A673 (cell line): ENCODE results near the gene AKAP3. TPM values are rescaled to one million over a fixed set of nuclear protein-coding genes. Genes with fewer than 3 reads are reported as not detected.

Source experiments
- BruUV-seq: library from RNA; stranded (reverse); fragments of 400-500 nt; replicated peaks from 2 replicates; lab custom pipeline; 2021; lab: Mats Ljungman, UMichigan
- CTCF ChIA-PET: fragments of 300-600 bp; sonication (Branson Sonifier 250); formaldehyde crosslinking; loops from one replicate; lab custom pipeline; 2022; ENCODE audit warnings: antibody characterized with exemption; lab: Charles Lee
- POLR2A ChIA-PET: fragments of 300-600 bp; sonication (Branson Sonifier 250); formaldehyde crosslinking; loops from one replicate; lab custom pipeline; 2022; ENCODE audit warnings: antibody characterized with exemption; ENCODE audit not compliant: low non-redundant PET; lab: Charles Lee
- DNase-seq: peaks from one replicate; pipeline ENCODE4 v3.0.0-alpha.2; 2015; ENCODE audit warnings: low spot score
- H3K27ac ChIP-seq: fragments of 200-600 bp; sonication (generic); 2 replicates; pipeline ENCODE4 v1.5.1; 2016; ENCODE audit warnings: mixed run types, low read depth, mild to moderate bottlenecking, mixed read lengths, antibody characterized with exemption, low read length; ENCODE audit not compliant: poor library complexity, severe bottlenecking
- H3K27me3 ChIP-seq: fragments of 200-600 bp; sonication (generic); replicated peaks from 2 replicates; pipeline ENCODE4 v1.6.1; 2017; ENCODE audit warnings: mixed run types, low read depth, mild to moderate bottlenecking, mixed read lengths, antibody characterized with exemption, low read length; ENCODE audit not compliant: insufficient read depth, poor library complexity
- H3K36me3 ChIP-seq: fragments of 200-600 bp; sonication (generic); 2 replicates; pipeline ENCODE4 v1.6.1; 2016; ENCODE audit warnings: mixed run types, mild to moderate bottlenecking, mixed read lengths, antibody characterized with exemption, low read length; ENCODE audit not compliant: insufficient read depth, poor library complexity, severe bottlenecking
- H3K4me1 ChIP-seq: fragments of 200-600 bp; sonication (generic); 2 replicates; pipeline ENCODE4 v1.6.1; 2017; ENCODE audit warnings: mixed run types, mild to moderate bottlenecking, mixed read lengths, antibody characterized with exemption, low read length; ENCODE audit not compliant: insufficient read depth, poor library complexity, severe bottlenecking
- H3K4me3 ChIP-seq: fragments of 200-600 bp; sonication (generic); 2 replicates; pipeline ENCODE4 v1.5.1; 2016; ENCODE audit warnings: low read depth, mixed run types, mild to moderate bottlenecking, mixed read lengths, low read length; ENCODE audit not compliant: poor library complexity, severe bottlenecking
- H3K9me3 ChIP-seq: fragments of 200-600 bp; sonication (generic); 2 replicates; pipeline ENCODE4 v1.6.1; 2016; ENCODE audit warnings: mixed run types, low read depth, mild to moderate bottlenecking, mixed read lengths, antibody characterized with exemption, low read length; ENCODE audit not compliant: poor library complexity, severe bottlenecking
- EZH2 ChIP-seq: fragments of 200-600 bp; sonication (generic); IDR thresholded peaks from 2 replicates; pipeline ENCODE4 v1.6.1; 2017; ENCODE audit warnings: borderline replicate concordance, low read depth, mild to moderate bottlenecking, mixed read lengths, antibody characterized with exemption, low read length; ENCODE audit not compliant: poor library complexity, severe bottlenecking
- intact Hi-C: fragments of 100-400 bp; cut with micrococcal nuclease; formaldehyde crosslinking; loops from one replicate; pipeline ENCODE4 v1.10.0; 2022; ENCODE audit not compliant: unreplicated experiment
- total RNA-seq: library from RNA; stranded (reverse); gene quantifications from 2 replicates; pipeline ENCODE4 v1.2.3, GENCODE V29; 2021
- TF ChIP-seq, protein P1 (sequence below): fragments of 300-800, 200-600 bp; sonication (generic); conservative IDR thresholded peaks from 2 replicates; pipeline ENCODE4 v1.5.1; 2017; ENCODE audit warnings: low read depth, mild to moderate bottlenecking, antibody characterized with exemption, low read length, moderate library complexity, mixed read lengths

AKAP3 gene
- total RNA-seq, 1 experiment from 2014 or later, result 1.7 TPM

DNA sequence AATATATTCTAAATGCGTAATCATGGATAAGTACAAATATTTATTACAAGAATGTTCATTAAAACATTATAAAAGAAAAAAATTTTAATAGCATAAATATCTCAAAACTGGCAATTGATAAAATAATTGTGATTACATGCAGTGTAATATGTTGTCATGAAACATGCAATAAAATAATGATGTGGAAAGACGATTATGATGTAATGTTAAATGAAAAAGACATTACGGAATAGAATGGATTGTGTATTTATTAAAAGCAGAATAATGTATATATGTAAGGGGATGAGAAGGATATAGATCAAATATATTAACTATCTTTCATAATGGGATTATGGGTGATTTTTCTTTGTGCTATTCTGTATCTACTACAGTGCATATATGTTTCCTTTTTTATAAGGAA lies 32.9 kb upstream of the AKAP3 start:
- CTCF ChIA-PET, result no interaction called here
- intact Hi-C loops, result no loop called here
- BruUV-seq, result no TSS peak

DNA sequence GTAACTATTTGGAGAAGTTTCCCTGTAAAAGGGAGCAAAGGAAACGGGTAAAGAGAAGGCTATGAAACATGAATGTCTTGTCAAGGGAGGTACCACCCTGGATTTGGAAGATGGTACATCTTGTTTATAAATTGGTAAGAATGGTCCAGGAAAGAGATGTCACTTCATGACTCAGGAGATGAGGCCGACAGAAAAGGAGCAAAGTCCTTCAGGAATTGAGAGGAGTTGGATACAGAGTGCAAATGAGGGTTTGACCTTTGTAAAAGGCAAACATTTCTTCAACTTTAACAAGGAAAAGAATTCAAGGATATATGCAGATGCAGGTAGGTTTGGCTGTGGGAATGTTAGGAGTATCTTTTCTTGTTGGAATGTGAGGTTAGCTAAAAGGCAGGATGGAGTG lies 30.9 kb upstream of the AKAP3 start:
- POLR2A ChIA-PET, result no interaction called here
- intact Hi-C loops, result no loop called here
- H3K27ac ChIP-seq, result no peak overlapping the region
- no peak overlapping the region for H3K4me3 ChIP-seq
- CTCF ChIA-PET, result no interaction called here
- peaks cover 16% of the 10 kb centered on the region for H3K36me3 ChIP-seq
- BruUV-seq, result no TSS peak
- DNase-seq, result no peak
- H3K4me1 ChIP-seq, result no peaks in the 10 kb centered on the region
- no peaks in the 10 kb centered on the region for H3K9me3 ChIP-seq
- TF ChIP-seq, protein P1, sequence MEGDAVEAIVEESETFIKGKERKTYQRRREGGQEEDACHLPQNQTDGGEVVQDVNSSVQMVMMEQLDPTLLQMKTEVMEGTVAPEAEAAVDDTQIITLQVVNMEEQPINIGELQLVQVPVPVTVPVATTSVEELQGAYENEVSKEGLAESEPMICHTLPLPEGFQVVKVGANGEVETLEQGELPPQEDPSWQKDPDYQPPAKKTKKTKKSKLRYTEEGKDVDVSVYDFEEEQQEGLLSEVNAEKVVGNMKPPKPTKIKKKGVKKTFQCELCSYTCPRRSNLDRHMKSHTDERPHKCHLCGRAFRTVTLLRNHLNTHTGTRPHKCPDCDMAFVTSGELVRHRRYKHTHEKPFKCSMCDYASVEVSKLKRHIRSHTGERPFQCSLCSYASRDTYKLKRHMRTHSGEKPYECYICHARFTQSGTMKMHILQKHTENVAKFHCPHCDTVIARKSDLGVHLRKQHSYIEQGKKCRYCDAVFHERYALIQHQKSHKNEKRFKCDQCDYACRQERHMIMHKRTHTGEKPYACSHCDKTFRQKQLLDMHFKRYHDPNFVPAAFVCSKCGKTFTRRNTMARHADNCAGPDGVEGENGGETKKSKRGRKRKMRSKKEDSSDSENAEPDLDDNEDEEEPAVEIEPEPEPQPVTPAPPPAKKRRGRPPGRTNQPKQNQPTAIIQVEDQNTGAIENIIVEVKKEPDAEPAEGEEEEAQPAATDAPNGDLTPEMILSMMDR, result no peak
- no peak for TF ChIP-seq EZH2
- H3K27me3 ChIP-seq, result no peaks in the 10 kb centered on the region

More for the DNA sequence above, 32.9 kb upstream of the AKAP3 start:
- no peaks in the 10 kb centered on the region for H3K4me1 ChIP-seq
- TF ChIP-seq, protein P1, result no peak
- no peak for TF ChIP-seq EZH2
- no peak overlapping the region for H3K4me3 ChIP-seq
- POLR2A ChIA-PET, result no interaction called here
- H3K36me3 ChIP-seq, result peaks cover 26% of the 10 kb centered on the region
- DNase-seq, result no peak
- H3K9me3 ChIP-seq, result no peaks in the 10 kb centered on the region
- no peak overlapping the region for H3K27ac ChIP-seq
- H3K27me3 ChIP-seq, result no peaks in the 10 kb centered on the region

DNA sequence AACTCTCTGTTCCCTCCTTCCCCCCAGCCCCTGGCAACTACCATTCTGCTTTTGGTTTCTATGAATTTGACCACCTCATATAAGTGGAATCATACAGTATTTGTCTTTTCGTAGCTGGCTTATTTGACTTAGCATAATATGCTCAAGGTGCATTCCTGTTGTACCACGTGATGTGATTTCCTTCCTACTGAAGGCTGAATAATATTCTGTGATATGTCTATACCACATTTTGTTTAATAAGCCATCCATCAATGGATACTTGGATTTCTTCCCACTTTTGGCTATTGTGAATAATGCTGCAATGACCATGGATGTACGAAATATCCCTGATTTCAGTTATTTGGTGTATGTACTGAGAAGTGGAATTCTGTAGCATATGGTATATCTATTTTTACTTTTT lies 16.4 kb upstream of the AKAP3 start:
- no peaks in the 10 kb centered on the region for H3K9me3 ChIP-seq
- H3K27me3 ChIP-seq, result no peaks in the 10 kb centered on the region
- DNase-seq, result no peak
- no peak for TF ChIP-seq EZH2
- TF ChIP-seq, protein P1, result no peak
- intact Hi-C loops, result no loop called here
- H3K36me3 ChIP-seq, result peaks cover 68% of the 10 kb centered on the region
- H3K27ac ChIP-seq, result no peak overlapping the region
- CTCF ChIA-PET, result no interaction called here
- POLR2A ChIA-PET, result no interaction called here
- no peak overlapping the region for H3K4me3 ChIP-seq
- BruUV-seq, result no TSS peak
- no peaks in the 10 kb centered on the region for H3K4me1 ChIP-seq
